ENCODE results near the gene AKR1D1.

DNA sequence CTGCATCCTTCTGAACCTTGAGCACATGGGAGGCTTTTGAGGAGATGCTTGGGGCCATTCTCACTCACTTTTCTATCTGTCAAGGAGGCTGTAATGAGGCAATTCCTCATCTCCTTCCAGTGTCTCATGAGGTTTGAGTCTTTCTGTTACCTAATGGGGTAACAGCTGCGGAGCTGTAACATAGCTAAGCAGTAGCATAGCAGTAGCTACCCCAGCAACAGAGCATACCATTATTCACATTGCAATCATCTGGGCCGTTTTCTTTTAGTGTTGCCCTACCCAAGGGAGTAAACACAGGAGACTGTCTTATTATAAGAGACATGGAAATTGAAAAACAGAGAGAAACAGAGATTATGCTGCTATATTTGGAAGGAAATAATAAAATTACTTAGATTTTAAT lies 68.7 kb downstream of the AKR1D1 start:
- TF ChIP-seq FOS (IDR thresholded peaks at IDR 0.05; ENCODE audit: borderline replicate concordance, insufficient read depth, low read length) (no peak), POLR2A (IDR thresholded peaks at IDR 0.05; ENCODE audit: low read depth, low read length) (no peak), CTCF (IDR thresholded peaks at IDR 0.05; ENCODE audit: extremely low read depth in 1 of 2, insufficient read depth in 1 of 2, low read depth in 1 of 2, low read length in 2 of 2) (no peak), EZH2 (IDR thresholded peaks at IDR 0.05; ENCODE audit: borderline replicate concordance, low read depth, low read length, severe bottlenecking) (no peak)
- TF ChIP-seq, protein P1, sequence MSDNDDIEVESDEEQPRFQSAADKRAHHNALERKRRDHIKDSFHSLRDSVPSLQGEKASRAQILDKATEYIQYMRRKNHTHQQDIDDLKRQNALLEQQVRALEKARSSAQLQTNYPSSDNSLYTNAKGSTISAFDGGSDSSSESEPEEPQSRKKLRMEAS (IDR thresholded peaks at IDR 0.05; ENCODE audit: insufficient read depth, insufficient read length): no peak
